PC-3 (cell line): Measurements from ENCODE around the gene TAS1R2.

Experiments
- EZH2phosphoT487 ChIP-seq: fragments of 300-600 bp; sonication (generic); IDR thresholded peaks from 2 replicates; pipeline ENCODE4 v1.6.1; 2018; ENCODE audit warnings: mild to moderate bottlenecking, antibody characterized with exemption, low read length, borderline replicate concordance
- TF ChIP-seq, protein P1 (sequence below): fragments of 300-600 bp; sonication (generic); conservative IDR thresholded peaks from 2 replicates; pipeline ENCODE4 v1.5.1; 2017; ENCODE audit warnings: antibody characterized with exemption, low read depth, mild to moderate bottlenecking, low read length

DNA sequence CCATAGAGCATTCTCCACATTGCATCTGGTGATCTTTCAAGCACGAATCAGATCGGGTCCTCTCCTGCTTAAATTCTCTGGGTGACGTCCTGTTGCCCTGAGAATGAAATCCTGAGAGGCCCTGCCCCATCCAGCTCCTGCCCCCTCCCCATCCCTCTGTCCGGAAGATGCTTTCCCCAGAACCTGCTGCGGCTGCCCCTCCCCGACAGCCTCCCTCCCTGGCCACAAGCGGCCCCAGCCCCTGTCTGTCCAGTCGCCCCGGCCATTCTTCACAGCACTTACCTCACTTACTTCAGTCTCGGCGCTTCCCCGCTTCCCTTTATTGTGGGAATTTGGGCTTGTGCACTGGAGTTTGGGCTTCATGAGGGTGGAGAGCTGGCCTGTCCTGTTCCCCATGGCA, 40.3 kb downstream of the TAS1R2 start:
- TF ChIP-seq, protein P1, sequence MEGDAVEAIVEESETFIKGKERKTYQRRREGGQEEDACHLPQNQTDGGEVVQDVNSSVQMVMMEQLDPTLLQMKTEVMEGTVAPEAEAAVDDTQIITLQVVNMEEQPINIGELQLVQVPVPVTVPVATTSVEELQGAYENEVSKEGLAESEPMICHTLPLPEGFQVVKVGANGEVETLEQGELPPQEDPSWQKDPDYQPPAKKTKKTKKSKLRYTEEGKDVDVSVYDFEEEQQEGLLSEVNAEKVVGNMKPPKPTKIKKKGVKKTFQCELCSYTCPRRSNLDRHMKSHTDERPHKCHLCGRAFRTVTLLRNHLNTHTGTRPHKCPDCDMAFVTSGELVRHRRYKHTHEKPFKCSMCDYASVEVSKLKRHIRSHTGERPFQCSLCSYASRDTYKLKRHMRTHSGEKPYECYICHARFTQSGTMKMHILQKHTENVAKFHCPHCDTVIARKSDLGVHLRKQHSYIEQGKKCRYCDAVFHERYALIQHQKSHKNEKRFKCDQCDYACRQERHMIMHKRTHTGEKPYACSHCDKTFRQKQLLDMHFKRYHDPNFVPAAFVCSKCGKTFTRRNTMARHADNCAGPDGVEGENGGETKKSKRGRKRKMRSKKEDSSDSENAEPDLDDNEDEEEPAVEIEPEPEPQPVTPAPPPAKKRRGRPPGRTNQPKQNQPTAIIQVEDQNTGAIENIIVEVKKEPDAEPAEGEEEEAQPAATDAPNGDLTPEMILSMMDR = no peak
- no peak for TF ChIP-seq EZH2phosphoT487
